H9 (cell line): Measurements from ENCODE around the gene GUCY2D. TPM values are rescaled to one million over a fixed set of nuclear protein-coding genes. Genes with fewer than 3 reads are reported as not detected.

Experiments used
- DNase-seq: peaks from one replicate; pipeline ENCODE4 v3.0.0-alpha.2; 2017
- H2AFZ ChIP-seq: one replicate; pipeline ENCODE4 v1.6.1; 2013; ENCODE audit warnings: mild to moderate bottlenecking, low read length, control low read depth, moderate library complexity
- H2AK5ac ChIP-seq: 2 replicates; pipeline ENCODE4 v1.6.1; 2013; ENCODE audit warnings: low read length, control low read depth, mixed read lengths; ENCODE audit not compliant: insufficient read length
- H2BK120ac ChIP-seq: one replicate; pipeline ENCODE4 v1.6.1; 2013; ENCODE audit warnings: low read depth, mild to moderate bottlenecking, low read length, control low read depth, inconsistent platforms; ENCODE audit not compliant: poor library complexity, severe bottlenecking
- H2BK12ac ChIP-seq: 2 replicates; pipeline ENCODE4 v1.6.1; 2013; ENCODE audit warnings: low read length, control low read depth, mixed read lengths, low read depth; ENCODE audit not compliant: insufficient read length
- H2BK15ac ChIP-seq: 2 replicates; pipeline ENCODE4 v1.6.1; 2013; ENCODE audit warnings: low read depth, low read length, control low read depth
- H2BK20ac ChIP-seq: one replicate; pipeline ENCODE4 v1.6.1; 2013; ENCODE audit warnings: low read depth, mild to moderate bottlenecking, low read length, control low read depth, inconsistent platforms; ENCODE audit not compliant: poor library complexity, severe bottlenecking
- H2BK5ac ChIP-seq: 2 replicates; pipeline ENCODE4 v1.6.1; 2013; ENCODE audit warnings: low read length, control low read depth, mixed read lengths; ENCODE audit not compliant: insufficient read length
- H3K14ac ChIP-seq: 2 replicates; pipeline ENCODE4 v1.6.1; 2013; ENCODE audit warnings: low read length, control low read depth; ENCODE audit not compliant: insufficient read depth
- H3K18ac ChIP-seq: 2 replicates; pipeline ENCODE4 v1.6.1; 2013; ENCODE audit warnings: low read depth, mild to moderate bottlenecking, mixed read lengths, low read length, control low read depth; ENCODE audit not compliant: insufficient read length
- H3K23ac ChIP-seq: 2 replicates; pipeline ENCODE4 v1.6.1; 2013; ENCODE audit warnings: low read length, control low read depth, mixed read lengths, low read depth; ENCODE audit not compliant: insufficient read length
- H3K23me2 ChIP-seq: 2 replicates; pipeline ENCODE4 v1.6.1; 2013; ENCODE audit warnings: low read depth, mild to moderate bottlenecking, mixed read lengths, low read length, control low read depth; ENCODE audit not compliant: insufficient read length, poor library complexity, severe bottlenecking
- H3K27ac ChIP-seq: 2 replicates; pipeline ENCODE4 v1.5.1; 2013; ENCODE audit warnings: low read length, control low read depth, mixed read lengths, low read depth; ENCODE audit not compliant: insufficient read length
- H3K27me3 ChIP-seq: 2 replicates; pipeline ENCODE4 v1.6.1; 2013; ENCODE audit warnings: low read length, control low read depth, inconsistent platforms; ENCODE audit not compliant: insufficient read depth
- H3K4ac ChIP-seq: 2 replicates; pipeline ENCODE4 v1.6.1; 2013; ENCODE audit warnings: low read depth, mild to moderate bottlenecking, control low read depth, inconsistent platforms, low read length, moderate library complexity
- H3K4me1 ChIP-seq: 2 replicates; pipeline ENCODE4 v1.6.1; 2013; ENCODE audit warnings: low read length, control low read depth, inconsistent platforms; ENCODE audit not compliant: insufficient read depth
- H3K4me2 ChIP-seq: 2 replicates; pipeline ENCODE4 v1.6.1; 2013; ENCODE audit warnings: low read length, control low read depth, mixed read lengths; ENCODE audit not compliant: insufficient read length, insufficient read depth
- H3K56ac ChIP-seq: 2 replicates; pipeline ENCODE4 v1.6.1; 2013; ENCODE audit warnings: low read depth, mild to moderate bottlenecking, mixed read lengths, low read length, control low read depth; ENCODE audit not compliant: insufficient read length
- H3K79me1 ChIP-seq: 2 replicates; pipeline ENCODE4 v1.6.1; 2013; ENCODE audit warnings: low read depth, mild to moderate bottlenecking, moderate library complexity, low read length, control low read depth, inconsistent platforms; ENCODE audit not compliant: insufficient read depth, poor library complexity, severe bottlenecking
- H3K79me2 ChIP-seq: 2 replicates; pipeline ENCODE4 v1.6.1; 2013; ENCODE audit warnings: low read length, control low read depth, inconsistent platforms; ENCODE audit not compliant: insufficient read depth
- H3K9ac ChIP-seq: 2 replicates; pipeline ENCODE4 v1.6.1; 2013; ENCODE audit warnings: low read length, control low read depth, mixed read lengths; ENCODE audit not compliant: insufficient read length; ENCODE audit errors: extremely low read depth
- H3K9me3 ChIP-seq: one replicate; pipeline ENCODE4 v1.6.1; 2013; ENCODE audit warnings: low read depth, low read length, inconsistent platforms; ENCODE audit not compliant: control insufficient read depth
- H3T11ph ChIP-seq: one replicate; pipeline ENCODE4 v1.6.1; 2013; ENCODE audit warnings: mild to moderate bottlenecking, low read length, control low read depth, inconsistent platforms
- H4K20me1 ChIP-seq: one replicate; pipeline ENCODE4 v1.6.1; 2013; ENCODE audit not compliant: control insufficient read depth, insufficient read length, insufficient read depth
- H4K5ac ChIP-seq: 2 replicates; pipeline ENCODE4 v1.6.1; 2013; ENCODE audit warnings: low read depth, mild to moderate bottlenecking, mixed read lengths, low read length, control low read depth; ENCODE audit not compliant: insufficient read length
- H4K8ac ChIP-seq: replicated peaks from 2 replicates; pipeline ENCODE4 v1.6.1; 2013; ENCODE audit warnings: low read length, control low read depth, mixed read lengths, low read depth; ENCODE audit not compliant: insufficient read length
- H4K91ac ChIP-seq: 2 replicates; pipeline ENCODE4 v1.6.1; 2013; ENCODE audit warnings: low read depth, mild to moderate bottlenecking, moderate library complexity, mixed read lengths, low read length, control low read depth; ENCODE audit not compliant: insufficient read length
- H3K27ac Mint-ChIP-seq, 3 experiments: 2 replicates in 2 of 3; 3 replicates in 1 of 3; pipeline ENCODE4 v1.8.0; 2020 to 2021; ENCODE audit warnings: mixed read lengths in 3 of 3, mild to moderate bottlenecking in 1 of 3, moderate library complexity in 1 of 3
- H3K27me3 Mint-ChIP-seq: 2 replicates; pipeline ENCODE4 v1.8.0; 2021; ENCODE audit warnings: low read depth, mild to moderate bottlenecking, moderate library complexity, mixed read lengths
- H3K36me3 Mint-ChIP-seq, 3 experiments: 2 replicates in 2 of 3; 3 replicates in 1 of 3; pipeline ENCODE4 v1.8.0; 2020 to 2021; ENCODE audit warnings: low read depth in 3 of 3, mixed read lengths in 3 of 3; ENCODE audit not compliant: insufficient read depth in 1 of 3
- H3K4me1 Mint-ChIP-seq, 2 experiments: 2 replicates each; pipeline ENCODE4 v1.8.0; 2020; ENCODE audit warnings: mixed read lengths in 2 of 2
- H3K4me3 Mint-ChIP-seq, 2 experiments: 2 replicates in 1 of 2; 3 replicates in 1 of 2; pipeline ENCODE4 v1.8.0; 2020 to 2021; ENCODE audit warnings: mild to moderate bottlenecking in 2 of 2, mixed read lengths in 2 of 2, moderate library complexity in 1 of 2
- H3K9me3 Mint-ChIP-seq, 2 experiments: 2 replicates in 1 of 2; 3 replicates in 1 of 2; pipeline ENCODE4 v1.8.0; 2020; ENCODE audit warnings: mild to moderate bottlenecking in 2 of 2, mixed read lengths in 2 of 2, moderate library complexity in 1 of 2
- CTCF ChIP-seq: fragments of 200-600 bp; sonication (generic); conservative IDR thresholded peaks from 3 replicates; pipeline ENCODE4 v1.8.0; 2021; ENCODE audit warnings: antibody characterized with exemption, mild to moderate bottlenecking
- WGBS: extraction: QIAGEN DNeasy Blood & Tissue Kit; methylation state at CpG from one replicate; pipeline ENCODE4 v1.1.7; 2013; ENCODE audit warnings: missing lambda C conversion rate, low lambda C conversion rate, mixed read lengths; ENCODE audit not compliant: insufficient read length; ENCODE audit errors: extremely low coverage; 5-methylcytosine and 5-hydroxymethylcytosine counted together
- total RNA-seq: library from RNA; stranded (reverse); gene quantifications from 2 replicates; pipeline ENCODE4 v1.2.1, GENCODE V29; 2021

The GUCY2D gene
- total RNA-seq, 1 experiment from 2014 or later: 0.15 TPM

DNA sequence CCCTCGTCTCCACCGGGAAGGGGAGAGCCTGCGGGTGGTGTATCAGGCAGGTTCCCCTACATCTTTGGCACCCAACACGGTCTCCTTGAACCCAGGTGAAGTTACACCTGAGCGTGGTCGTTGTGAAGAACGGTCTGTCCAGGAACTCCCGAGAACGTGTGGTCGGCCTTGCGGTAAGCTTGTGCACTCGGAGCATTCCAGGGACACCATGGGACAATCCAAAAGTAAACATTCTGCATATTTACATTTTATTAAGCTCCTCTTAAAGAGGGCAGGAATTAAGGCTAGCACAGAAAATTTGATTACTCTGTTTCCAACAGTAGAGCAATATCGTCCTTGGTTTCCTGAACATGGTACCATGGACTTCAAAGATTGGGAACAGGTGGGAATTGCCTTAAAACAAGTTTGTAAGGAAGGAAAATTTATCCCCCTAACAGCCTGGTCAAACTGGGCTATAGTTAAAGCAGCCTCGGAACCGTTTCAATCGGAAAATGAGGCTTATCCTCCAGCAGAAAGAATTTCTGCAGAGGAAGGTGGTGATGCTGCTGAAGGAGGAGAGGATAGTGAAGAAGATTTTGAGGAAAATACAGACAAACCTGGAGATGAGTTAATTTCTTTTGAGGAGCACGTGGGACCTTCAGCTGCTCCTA is 54.7 kb downstream of the GUCY2D start:
- DNase-seq: no peak
- H4K8ac ChIP-seq: no peak overlapping the region
- H4K20me1 ChIP-seq: no peaks in the 10 kb centered on the region
- no peak overlapping the region for H3T11ph ChIP-seq
- H3K14ac ChIP-seq: no peak overlapping the region
- H2BK20ac ChIP-seq: no peak overlapping the region
- no peak overlapping the region for H3K18ac ChIP-seq
- Mint-ChIP-seq H3K9me3 (no peaks in the 10 kb centered on the region), H3K4me3 (no peak overlapping the region; a peak in 1 of 5 replicates), H3K27ac (no peak overlapping the region), H3K36me3 (no peaks in the 10 kb centered on the region), H3K27me3 (peaks cover 57% of the 10 kb centered on the region), H3K4me1 (peaks cover 19 to 21% of the 10 kb centered on the region in 2 experiments)
- H4K5ac ChIP-seq: no peak overlapping the region
- H3K9me3 ChIP-seq: no peaks in the 10 kb centered on the region
- no CpG with 5 or more reads among the region's 17 CpGs for WGBS
- H3K4me2 ChIP-seq: no peak overlapping the region
- H2AFZ ChIP-seq: no peak overlapping the region
- no peak overlapping the region for H3K23ac ChIP-seq
- no peak overlapping the region for H4K91ac ChIP-seq
- no peaks in the 10 kb centered on the region for H3K4me1 ChIP-seq
- no peaks in the 10 kb centered on the region for H3K79me2 ChIP-seq
- H3K9ac ChIP-seq: no peak overlapping the region
- no peaks in the 10 kb centered on the region for H3K23me2 ChIP-seq
- H2AK5ac ChIP-seq: no peak overlapping the region
- no peak overlapping the region for H3K4ac ChIP-seq
- no peak overlapping the region for H2BK120ac ChIP-seq
- H3K79me1 ChIP-seq: no peaks in the 10 kb centered on the region
- H2BK5ac ChIP-seq: no peak overlapping the region
- H3K27me3 ChIP-seq: no peaks in the 10 kb centered on the region; the same call in 1 of the 2 replicates
- no peak overlapping the region for H3K56ac ChIP-seq
- no peak overlapping the region for H3K27ac ChIP-seq
- TF ChIP-seq CTCF: no peak
- H2BK12ac ChIP-seq: no peak overlapping the region
- H2BK15ac ChIP-seq: no peak overlapping the region
